Lower leg skin (tissue), 4 donors: ENCODE data around the gene DAGLA. TPM values are rescaled to one million over a fixed set of nuclear protein-coding genes. Genes with fewer than 3 reads are reported as not detected.

Experiments used
- DNase-seq, 2 donors: peaks; one replicate each; pipeline ENCODE4 v3.0.0-alpha.2; 2019; ENCODE audit warnings: low spot score in 2 of 2
- H3K4me3 ChIP-seq: fragments of 200-600 bp; sonication (generic); 2 replicates; pipeline ENCODE4 v1.5.1; 2017; ENCODE audit warnings: mild to moderate bottlenecking, low read depth; ENCODE audit not compliant: poor library complexity, severe bottlenecking
- CTCF ChIP-seq, 3 donors: fragments of 450-650 bp; IDR thresholded peaks; one replicate each; pipeline ENCODE4 v1.5.1; 2016; ENCODE audit warnings: antibody characterized with exemption in 3 of 3, mild to moderate bottlenecking in 3 of 3, moderate library complexity in 2 of 3
- POLR2A ChIP-seq, 2 donors: fragments of 450-650 bp; IDR thresholded peaks; one replicate each; pipeline ENCODE4 v1.6.1; 2016 to 2017; ENCODE audit warnings: antibody characterized with exemption in 2 of 2, mild to moderate bottlenecking in 1 of 2, moderate library complexity in 1 of 2
- WGBS, 2 donors: methylation state at CpG; one replicate each; pipeline ENCODE4 v1.1.5; 2018; 5-methylcytosine and 5-hydroxymethylcytosine counted together
- intact Hi-C: fragments of 100-400 bp; cut with DNase I; formaldehyde crosslinking; loops from one replicate; pipeline ENCODE4 v1.15.0; 2023; ENCODE audit warnings: low total_unique reads
- total RNA-seq, 4 donors: library from RNA; depleted of rRNA; stranded (reverse); fragments of >200 nt; gene quantifications; one replicate each; pipeline ENCODE4 v1.1.0, GENCODE V29; 2016

The DAGLA gene
- total RNA-seq, 4 donors from 2014 or later = 0.23 to 1.8 (median 0.79) TPM

GRCh38 chr11:61734767-61735166, 54.6 kb downstream of the DAGLA start:
- intact Hi-C loops = loop anchor here (2.0 kb wide), 1 partner anchor 54 kb away; the partner anchor contains the start of gene DAGLA
- no peak for TF ChIP-seq CTCF (IDR thresholded peaks at IDR 0.05)
- TF ChIP-seq POLR2A (IDR thresholded peaks at IDR 0.05) = no peak
- DNase-seq = no peak
- WGBS, 2 donors = 92 to 96% methylated on average over 13 to 14 of the region's 14 CpGs
- H3K4me3 ChIP-seq = no peak overlapping the region

- intact Hi-C loops = loop anchor here (2.0 kb wide), 1 partner anchor 55 kb away; the partner anchor contains the start of gene DAGLA
- TF ChIP-seq POLR2A (IDR thresholded peaks at IDR 0.05) = no peak
- DNase-seq = no peak
- 86 to 92% methylated on average over 13 to 17 of the region's 17 CpGs for WGBS, 2 donors
- no peak overlapping the region for H3K4me3 ChIP-seq
Measured at GRCh38 chr11:61735391-61735790, 55.2 kb downstream of the DAGLA start.

GRCh38 chr11:61736310-61736709, 56.1 kb downstream of the DAGLA start:
- TF ChIP-seq POLR2A (IDR thresholded peaks at IDR 0.05) (no peak), CTCF (IDR thresholded peaks at IDR 0.05) (no peak)
- intact Hi-C loops = no loop called here
- H3K4me3 ChIP-seq = no peak overlapping the region
- WGBS, 2 donors = 62 to 63% methylated on average over 5 of the region's 5 CpGs
- no peak for DNase-seq

GRCh38 chr11:61737131-61737530, 56.9 kb downstream of the DAGLA start:
- no peak overlapping the region for H3K4me3 ChIP-seq
- no peak for TF ChIP-seq POLR2A (IDR thresholded peaks at IDR 0.05)
- no peak for TF ChIP-seq CTCF (IDR thresholded peaks at IDR 0.05)
- DNase-seq = no peak
- WGBS, 2 donors = 83 to 90% methylated on average over 12 of the region's 12 CpGs
- intact Hi-C loops = no loop called here

- intact Hi-C loops = no loop called here
- no peak overlapping the region for H3K4me3 ChIP-seq
- no peak for DNase-seq
- TF ChIP-seq CTCF (IDR thresholded peaks at IDR 0.05) (no peak), POLR2A (IDR thresholded peaks at IDR 0.05) (no peak)
- WGBS, 2 donors = 71 to 76% methylated on average over 21 to 23 of the region's 23 CpGs
Measured at GRCh38 chr11:61737636-61738386, 57.6 kb downstream of the DAGLA start.

- intact Hi-C loops = no loop called here
- H3K4me3 ChIP-seq = no peak overlapping the region
- WGBS, 2 donors = 90 to 91% methylated on average over 3 to 4 of the region's 7 CpGs
- TF ChIP-seq CTCF (IDR thresholded peaks at IDR 0.05) = no peak
- no peak for TF ChIP-seq POLR2A (IDR thresholded peaks at IDR 0.05)
- DNase-seq = no peak
Measured at GRCh38 chr11:61738776-61739175, 58.6 kb downstream of the DAGLA start.
